Thymus (tissue), 11 donors: ENCODE measurements around the gene AGK. TPM values are rescaled to one million over a fixed set of nuclear protein-coding genes. Genes with fewer than 3 reads are reported as not detected.

Experiments
- DNase-seq, 9 donors: peaks; one replicate each; pipeline ENCODE4 v3.0.0-alpha.2; 2013; ENCODE audit warnings: low spot score in 9 of 9, low read depth in 6 of 9, missing footprints in 1 of 9
- H3K27ac ChIP-seq, 2 donors: one replicate each; pipeline ENCODE4 v1.5.1; 2013; ENCODE audit warnings: control low read depth in 1 of 2, low read depth in 1 of 2, low read length in 1 of 2, mild to moderate bottlenecking in 1 of 2, moderate library complexity in 1 of 2
- H3K27me3 ChIP-seq, 2 donors: one replicate each; pipeline ENCODE4 v1.5.1; 2013; ENCODE audit warnings: low read length in 1 of 2; ENCODE audit not compliant: control insufficient read depth in 2 of 2, insufficient read depth in 1 of 2
- H3K36me3 ChIP-seq, 2 donors: one replicate each; pipeline ENCODE4 v1.5.1; 2013; ENCODE audit warnings: low read length in 1 of 2, mild to moderate bottlenecking in 1 of 2, moderate library complexity in 1 of 2; ENCODE audit not compliant: control insufficient read depth in 2 of 2, insufficient read depth in 2 of 2
- H3K4me1 ChIP-seq, 2 donors: one replicate each; pipeline ENCODE4 v1.5.1; 2013; ENCODE audit warnings: low read length in 2 of 2; ENCODE audit not compliant: control insufficient read depth in 2 of 2, insufficient read depth in 2 of 2
- H3K4me3 ChIP-seq, 2 donors: one replicate each; pipeline ENCODE4 v1.5.1; 2013; ENCODE audit warnings: low read length in 2 of 2, control low read depth in 1 of 2, mild to moderate bottlenecking in 1 of 2
- H3K9me3 ChIP-seq, 2 donors: one replicate each; pipeline ENCODE4 v1.5.1; 2013; ENCODE audit warnings: low read length in 1 of 2, mild to moderate bottlenecking in 1 of 2; ENCODE audit not compliant: control insufficient read depth in 2 of 2, insufficient read depth in 1 of 2
- WGBS: extraction: QIAGEN DNeasy Blood & Tissue Kit; methylation state at CpG from one replicate; pipeline ENCODE4 v1.1.7; 2013; 5-methylcytosine and 5-hydroxymethylcytosine counted together
- polyA plus RNA-seq: library from polyadenylated mRNA; stranded (reverse); fragments of 200-250 nt; gene quantifications from one replicate; pipeline ENCODE4 v1.2.3, GENCODE V29; 2013
- total RNA-seq: library from RNA; stranded (reverse); fragments of 120-200 nt; gene quantifications from one replicate; pipeline ENCODE4 v1.2.4, GENCODE V29; 2013
- donor health status: healthy.

AGK gene
- total and polyA plus RNA-seq, 2 donors: 17.5 to 25.6 TPM

GRCh38 chr7:141588912-141589311, 37.7 kb downstream of the AGK start:
- no peaks in the 10 kb centered on the region for H3K9me3 ChIP-seq
- H3K27me3 ChIP-seq: no peaks in the 10 kb centered on the region
- H3K4me1 ChIP-seq: no peaks in the 10 kb centered on the region
- H3K27ac ChIP-seq: no peak overlapping the region
- H3K4me3 ChIP-seq: no peak overlapping the region
- peaks cover 0 to 11% of the 10 kb centered on the region in 2 donors for H3K36me3 ChIP-seq
- over 99% methylated on average over 4 of the region's 4 CpGs for WGBS
- DNase-seq: no peak

GRCh38 chr7:141590071-141590470, 38.9 kb downstream of the AGK start:
- Histone ChIP-seq H3K4me3 (no peak overlapping the region), H3K27ac (no peak overlapping the region), H3K9me3 (no peaks in the 10 kb centered on the region), H3K4me1 (no peaks in the 10 kb centered on the region), H3K36me3 (peaks cover 0 to 11% of the 10 kb centered on the region in 2 donors), H3K27me3 (no peaks in the 10 kb centered on the region)
- DNase-seq: no peak
- whole genome bisulfite sequencing: 85% methylated on average over 3 of the region's 3 CpGs

GRCh38 chr7:141590666-141591065, 39.5 kb downstream of the AGK start:
- H3K4me1 ChIP-seq: no peaks in the 10 kb centered on the region
- no peaks in the 10 kb centered on the region for H3K27me3 ChIP-seq
- H3K27ac ChIP-seq: no peak overlapping the region
- no peak for DNase-seq
- 98% methylated on average over 3 of the region's 3 CpGs for WGBS
- peaks cover 0 to 11% of the 10 kb centered on the region in 2 donors for H3K36me3 ChIP-seq
- no peak overlapping the region for H3K4me3 ChIP-seq
- H3K9me3 ChIP-seq: no peaks in the 10 kb centered on the region

GRCh38 chr7:141593134-141593533, 41.9 kb downstream of the AGK start:
- no peak for DNase-seq
- peaks cover 2 to 4% of the 10 kb centered on the region in 2 donors for H3K36me3 ChIP-seq

DNA sequence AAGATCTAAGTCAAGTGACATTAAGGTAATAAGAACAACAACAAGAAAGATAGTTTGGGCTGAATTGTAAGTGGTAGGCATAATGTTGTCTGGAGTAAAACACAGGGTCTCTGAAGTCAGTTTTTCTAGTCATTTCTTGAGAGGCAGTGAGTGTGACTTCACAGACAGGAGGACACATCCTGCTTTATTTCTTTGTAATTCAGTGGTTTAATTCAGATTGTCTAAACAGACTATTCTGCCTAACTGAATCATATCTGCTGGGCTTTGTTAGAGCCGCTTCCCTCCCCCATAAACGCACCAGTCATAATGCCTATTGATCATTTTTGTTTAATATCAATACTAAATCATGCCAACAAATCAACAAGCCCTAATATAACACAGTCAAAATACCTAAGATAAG, 46.8 kb downstream of the AGK start:
- 98% methylated on average over 2 of the region's 2 CpGs for WGBS
- peaks cover 4 to 5% of the 10 kb centered on the region in 2 donors for H3K36me3 ChIP-seq

More at GRCh38 chr7:141593134-141593533, 41.9 kb downstream of the AGK start:
- Histone ChIP-seq H3K4me1 (no peaks in the 10 kb centered on the region), H3K27ac (no peak overlapping the region), H3K27me3 (no peaks in the 10 kb centered on the region), H3K9me3 (no peaks in the 10 kb centered on the region), H3K4me3 (no peak overlapping the region)
- WGBS: 91% methylated on average over 2 of the region's 2 CpGs

DNA sequence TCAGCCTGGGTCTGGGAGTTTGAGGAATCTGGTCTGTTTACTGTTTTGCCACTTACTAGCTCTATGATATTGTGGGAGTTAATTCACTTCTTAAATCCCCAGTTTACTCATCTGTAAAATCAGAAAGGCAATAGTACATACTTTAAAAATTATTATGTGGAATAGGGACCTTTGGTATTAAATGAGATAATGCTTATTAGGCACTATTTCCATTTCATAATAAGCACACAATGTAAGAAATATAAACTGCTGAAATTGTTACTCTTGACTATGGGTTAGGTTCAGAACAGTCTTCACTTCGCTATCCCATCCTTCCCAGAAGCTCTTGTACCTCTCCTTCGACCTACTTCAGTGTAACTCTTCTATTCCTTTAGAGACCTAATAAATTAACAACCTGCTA, 47.2 kb downstream of the AGK start:
- peaks cover 4% of the 10 kb centered on the region in 2 donors for H3K36me3 ChIP-seq
- H3K27me3 ChIP-seq: no peaks in the 10 kb centered on the region
- DNase-seq: no peak
- H3K4me3 ChIP-seq: no peak overlapping the region
- H3K9me3 ChIP-seq: no peaks in the 10 kb centered on the region
- no peaks in the 10 kb centered on the region for H3K4me1 ChIP-seq
- H3K27ac ChIP-seq: no peak overlapping the region
- WGBS: 94% methylated on average over 2 of the region's 2 CpGs

More for the DNA sequence above, 46.8 kb downstream of the AGK start:
- Histone ChIP-seq H3K4me3 (no peak overlapping the region), H3K9me3 (no peaks in the 10 kb centered on the region), H3K4me1 (no peaks in the 10 kb centered on the region), H3K27me3 (no peaks in the 10 kb centered on the region), H3K27ac (no peak overlapping the region)
- no peak for DNase-seq

DNA sequence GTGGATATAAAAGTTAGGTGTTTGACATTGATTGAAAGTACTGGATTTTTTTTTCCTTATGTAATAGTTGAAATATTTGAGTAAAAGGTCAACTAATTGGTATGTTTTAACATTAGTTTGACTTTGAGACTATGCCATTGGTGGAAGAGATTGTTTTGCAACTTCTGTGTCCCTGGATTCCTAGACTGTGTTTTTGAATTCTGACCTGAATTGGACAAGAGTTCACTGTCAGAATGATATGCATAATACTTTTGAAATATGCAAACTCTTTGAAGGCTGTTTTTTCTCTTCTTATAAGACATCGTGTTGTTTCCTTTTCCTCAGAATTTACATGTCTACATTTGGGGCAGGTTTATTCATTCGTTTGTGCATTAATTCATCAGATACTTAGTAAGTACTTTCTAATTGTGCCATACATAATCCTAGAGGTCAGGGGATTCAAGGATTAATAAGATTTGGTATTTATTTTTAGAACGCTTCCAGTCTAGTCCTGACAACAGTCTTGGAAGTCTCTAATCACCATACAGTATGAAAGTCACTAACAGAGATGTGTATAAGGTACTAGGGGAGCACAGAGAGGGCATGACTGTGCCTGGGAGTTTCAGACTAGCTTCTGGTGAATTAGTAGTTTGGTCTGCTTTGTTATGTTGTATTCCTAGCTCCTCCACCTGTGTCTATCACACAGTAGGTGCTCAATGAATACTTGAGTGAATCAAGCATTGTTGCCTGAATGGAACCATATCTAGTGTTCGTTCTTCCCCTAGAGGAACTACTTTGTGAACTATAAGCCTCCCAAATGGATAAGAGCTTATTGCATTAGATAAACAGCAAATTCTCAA, 49.2 kb downstream of the AGK start:
- WGBS: 98% methylated on average over 4 of the region's 4 CpGs
- Histone ChIP-seq H3K4me1 (no peaks in the 10 kb centered on the region), H3K27ac (no peak overlapping the region), H3K36me3 (peaks cover 4% of the 10 kb centered on the region in 2 donors), H3K4me3 (no peak overlapping the region), H3K27me3 (no peaks in the 10 kb centered on the region), H3K9me3 (no peaks in the 10 kb centered on the region)
- no peak for DNase-seq

GRCh38 chr7:141609576-141609975, 58.4 kb downstream of the AGK start:
- WGBS: 96% methylated on average over 3 of the region's 3 CpGs
- Histone ChIP-seq H3K4me3 (no peak overlapping the region), H3K36me3 (peaks cover 5 to 10% of the 10 kb centered on the region in 2 donors)

DNA sequence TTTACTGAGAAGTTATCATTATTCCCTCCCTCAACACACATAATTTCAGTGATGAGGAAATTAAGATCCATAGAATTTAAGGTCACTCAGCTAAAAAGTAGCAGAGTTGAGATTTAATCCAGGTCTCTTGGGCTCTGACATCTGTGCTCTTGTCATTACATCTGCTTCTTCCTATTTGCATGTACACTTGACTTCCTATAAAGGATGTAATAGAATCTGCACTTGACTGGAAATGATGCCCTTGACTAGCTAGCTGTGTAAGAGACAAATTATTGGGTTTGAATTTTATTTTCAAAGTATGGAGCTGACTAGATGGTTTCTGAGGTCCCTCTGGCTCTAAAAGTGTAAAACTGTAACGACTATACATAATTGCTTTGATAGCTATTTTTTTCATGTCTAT, 59.5 kb downstream of the AGK start:
- no peaks in the 10 kb centered on the region for H3K4me1 ChIP-seq
- no peaks in the 10 kb centered on the region for H3K27me3 ChIP-seq
- no peaks in the 10 kb centered on the region for H3K9me3 ChIP-seq
- H3K27ac ChIP-seq: no peak overlapping the region
- peaks cover 5 to 14% of the 10 kb centered on the region in 2 donors for H3K36me3 ChIP-seq
- H3K4me3 ChIP-seq: no peak overlapping the region
- no peak for DNase-seq
- WGBS: 97% methylated on average over 1 of the region's 1 CpG

More at GRCh38 chr7:141609576-141609975, 58.4 kb downstream of the AGK start:
- no peaks in the 10 kb centered on the region for H3K27me3 ChIP-seq
- no peaks in the 10 kb centered on the region for H3K9me3 ChIP-seq
- no peak overlapping the region for H3K27ac ChIP-seq
- no peak for DNase-seq
- H3K4me1 ChIP-seq: no peaks in the 10 kb centered on the region
